Hepatic stellate cell (primary cell): ENCODE measurements around the gene CDK5RAP2.
"Not testable (repeated sequence)": the region's sequence is repeated elsewhere in the genome, so short reads cannot be mapped to it uniquely, and the experiment has no call there.

ENCODE experiments used
- DNase-seq: peaks from one replicate; pipeline ENCODE4 v3.0.0; 2011; ENCODE audit warnings: low spot score

CDK5RAP2 gene

GRCh38 chr9:120542701-120543490 is 37.1 kb downstream of the CDK5RAP2 start:
- no peak for DNase-seq

- DNase-seq: no peak
Measured at GRCh38 chr9:120541921-120542320, 38.0 kb downstream of the CDK5RAP2 start.

GRCh38 chr9:120539951-120540350 is 40.0 kb downstream of the CDK5RAP2 start:
- DNase-seq: no peak

- DNase-seq: peak; percentile 26
Measured at GRCh38 chr9:120538339-120538738, 41.6 kb downstream of the CDK5RAP2 start.

GRCh38 chr9:120536949-120537640 is 42.9 kb downstream of the CDK5RAP2 start:
- DNase-seq: no peak

- DNase-seq: no peak
Measured at GRCh38 chr9:120536094-120536493, 43.9 kb downstream of the CDK5RAP2 start.

- DNase-seq: no peak
Measured at GRCh38 chr9:120534266-120534665, 45.7 kb downstream of the CDK5RAP2 start.

GRCh38 chr9:120532891-120533290 is 47.1 kb downstream of the CDK5RAP2 start:
- DNase-seq: no peak

- peak; percentile 29 for DNase-seq
Measured at GRCh38 chr9:120532475-120532874, 47.5 kb downstream of the CDK5RAP2 start.

GRCh38 chr9:120531683-120532300 is 48.2 kb downstream of the CDK5RAP2 start:
- DNase-seq: peak; percentile 24

- not testable (repeated sequence) for DNase-seq
Measured at GRCh38 chr9:120530220-120530832, 49.6 kb downstream of the CDK5RAP2 start.

GRCh38 chr9:120528829-120529228 is 51.1 kb downstream of the CDK5RAP2 start:
- DNase-seq: no peak

- DNase-seq: no peak
Measured at GRCh38 chr9:120528327-120528726, 51.6 kb downstream of the CDK5RAP2 start.

- DNase-seq: no peak
Measured at GRCh38 chr9:120526534-120526933, 53.4 kb downstream of the CDK5RAP2 start.

- no peak for DNase-seq
Measured at GRCh38 chr9:120524863-120525262, 55.1 kb downstream of the CDK5RAP2 start.

GRCh38 chr9:120524038-120524437 is 55.9 kb downstream of the CDK5RAP2 start:
- no peak for DNase-seq

- DNase-seq: no peak
Measured at GRCh38 chr9:120522558-120522957, 57.4 kb downstream of the CDK5RAP2 start.

- DNase-seq: no peak
Measured at GRCh38 chr9:120522032-120522431, 57.9 kb downstream of the CDK5RAP2 start.

GRCh38 chr9:120521101-120521500 is 58.9 kb downstream of the CDK5RAP2 start:
- DNase-seq: no peak

- DNase-seq: not testable (repeated sequence)
Measured at GRCh38 chr9:120515996-120516395, 64.0 kb downstream of the CDK5RAP2 start.

GRCh38 chr9:120515481-120515880 is 64.5 kb downstream of the CDK5RAP2 start:
- DNase-seq: not testable (repeated sequence)

- DNase-seq: no peak
Measured at GRCh38 chr9:120514405-120514804, 65.6 kb downstream of the CDK5RAP2 start.
